ENCODE results near the gene DGKD.
"Not testable (repeated sequence)": the region's sequence is repeated elsewhere in the genome, so short reads cannot be mapped to it uniquely, and the experiment has no call there.

Gene DGKD

DNA sequence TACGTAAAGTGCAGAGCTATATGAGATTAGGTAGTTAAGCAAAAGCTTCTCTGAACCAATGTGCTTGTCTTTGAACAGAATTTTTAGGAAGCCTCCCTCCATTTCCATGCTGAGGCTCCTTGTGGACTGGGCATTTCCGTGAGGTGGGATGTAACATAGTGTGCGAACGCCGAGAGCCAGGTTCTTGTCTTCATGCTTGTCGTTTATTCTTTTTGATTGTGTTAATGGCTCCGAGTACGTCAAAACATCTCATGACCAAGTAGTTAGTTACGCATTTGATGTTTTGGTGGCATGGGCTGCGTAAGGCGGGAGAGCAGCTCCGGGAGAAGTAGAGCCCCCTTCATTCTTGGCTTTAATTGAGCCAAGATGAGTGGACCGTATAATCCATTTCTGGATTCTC, 32.9 kb downstream of the DGKD start:
- DNase-seq, result no peak

DNA sequence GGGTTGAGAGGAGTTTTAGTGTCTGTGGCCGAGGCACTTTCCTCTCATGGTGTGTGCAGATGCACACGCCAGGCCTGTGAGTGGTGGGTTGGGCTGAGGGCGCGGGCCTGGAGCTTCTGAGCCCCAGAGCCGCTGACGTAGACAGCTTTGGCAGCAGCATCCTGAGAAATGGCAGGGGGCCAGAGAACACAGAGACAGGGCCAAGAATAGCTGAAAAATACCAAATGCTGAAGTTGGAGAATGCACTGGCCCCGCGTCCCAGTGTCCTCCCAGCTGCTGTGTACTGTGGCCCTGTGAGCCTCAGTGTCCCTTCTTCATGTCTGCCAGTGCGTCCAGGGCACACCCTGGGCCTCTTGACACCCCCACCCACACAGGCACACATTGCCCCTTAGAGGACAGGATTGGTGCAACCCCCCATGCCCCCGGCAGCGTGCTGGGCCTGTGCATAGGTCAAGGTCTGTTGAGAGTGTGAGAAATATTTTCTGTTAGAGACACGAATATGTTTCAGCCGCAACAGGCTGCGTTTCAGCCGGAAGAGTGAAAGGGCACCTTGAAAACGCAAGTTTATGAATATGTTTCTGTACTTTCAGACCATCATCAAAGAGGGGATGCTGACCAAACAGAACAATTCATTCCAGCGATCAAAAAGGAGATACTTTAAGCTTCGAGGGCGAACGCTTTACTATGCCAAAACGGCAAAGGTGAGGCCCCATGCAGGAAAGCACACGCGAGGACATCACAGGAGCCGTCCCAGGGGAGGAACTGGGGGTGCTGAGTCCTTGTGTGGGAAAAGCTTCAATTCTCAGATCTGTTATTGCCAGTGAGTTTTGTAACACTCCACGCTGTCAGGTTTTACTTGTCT, 33.6 kb downstream of the DGKD start:
- no peak for DNase-seq

- no peak for DNase-seq
These were observed 35.4 kb downstream of the DGKD start for GRCh38 chr2:233389601-233390125.

- DNase-seq, result no peak
These were observed 41.4 kb downstream of the DGKD start for GRCh38 chr2:233395687-233396086.

GRCh38 chr2:233396726-233397665, 42.7 kb downstream of the DGKD start:
- not testable (repeated sequence) for DNase-seq

DNA sequence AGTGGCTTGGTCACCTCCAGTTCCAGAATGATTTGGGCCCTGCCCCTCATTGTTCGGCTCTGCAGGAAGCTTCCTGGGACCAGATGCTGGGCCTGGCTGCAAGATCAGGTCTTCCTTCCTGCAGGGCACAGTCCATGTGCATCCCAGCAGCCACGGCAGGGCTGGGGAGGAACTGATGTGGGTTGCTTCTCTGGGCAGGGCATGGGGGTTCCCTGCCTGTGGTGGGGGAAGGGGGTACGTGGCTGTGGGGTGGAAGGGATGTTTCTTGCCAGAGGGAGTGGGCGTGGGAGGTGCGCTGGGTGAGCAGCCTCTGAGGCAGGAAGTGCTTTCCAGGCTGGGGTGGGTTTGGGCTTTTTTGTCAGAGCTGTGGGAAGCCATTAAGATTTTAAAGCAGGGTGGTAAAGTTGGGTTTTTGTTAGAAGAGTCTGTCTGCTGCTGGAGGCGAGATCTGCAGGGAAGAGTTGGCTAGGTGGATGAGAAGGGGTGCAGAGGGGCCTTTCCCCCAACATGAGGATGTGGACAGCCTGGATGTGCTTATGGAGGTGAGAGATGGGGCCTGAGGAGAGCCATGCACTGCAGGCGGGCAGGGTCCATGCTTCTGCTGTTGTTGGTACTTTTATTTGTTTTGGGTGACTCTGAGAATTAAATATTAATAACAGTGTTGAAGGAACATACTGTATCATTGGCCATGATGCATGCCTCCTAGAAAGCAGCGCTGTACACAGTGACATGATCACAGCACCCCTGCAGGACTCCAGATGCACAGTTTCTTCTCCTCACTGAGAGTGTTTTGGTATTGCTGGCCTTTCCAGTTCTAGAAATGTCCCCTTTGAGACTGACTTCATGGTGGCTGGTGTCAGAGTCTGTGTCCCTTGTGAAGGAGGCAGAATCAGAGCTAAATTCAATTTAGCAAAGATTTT, 45.3 kb downstream of the DGKD start:
- no peak for DNase-seq

GRCh38 chr2:233400341-233400740, 46.0 kb downstream of the DGKD start:
- no peak for DNase-seq

- DNase-seq, result no peak
These were observed 46.7 kb downstream of the DGKD start for GRCh38 chr2:233400961-233401360.

DNA sequence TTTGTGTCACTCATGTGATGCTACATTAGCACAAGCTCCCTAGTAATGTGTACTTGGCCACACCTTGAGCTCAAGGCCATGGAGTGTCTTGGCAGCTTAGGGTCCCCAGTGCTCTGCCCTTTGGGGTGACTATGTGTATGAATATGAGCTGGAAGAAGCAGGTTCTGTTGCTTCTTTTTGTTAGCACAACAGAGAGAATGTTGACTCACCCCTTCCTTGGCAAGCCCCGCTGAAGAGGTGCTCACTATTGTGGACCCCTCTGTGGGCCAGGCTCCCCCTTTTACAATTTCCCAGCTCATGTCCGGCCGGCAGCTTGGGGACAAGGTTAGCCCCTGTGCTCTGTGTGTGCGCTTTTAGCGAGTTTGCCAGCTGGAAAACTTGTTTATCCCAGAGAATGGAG, 48.1 kb downstream of the DGKD start:
- DNase-seq, result no peak

- no peak for DNase-seq
These were observed 48.5 kb downstream of the DGKD start for GRCh38 chr2:233402789-233403188.

- no peak for DNase-seq
These were observed 49.9 kb downstream of the DGKD start for GRCh38 chr2:233404222-233404621.

- DNase-seq, result no peak
These were observed 52.6 kb downstream of the DGKD start for GRCh38 chr2:233406865-233407264.

GRCh38 chr2:233407771-233408181, 53.5 kb downstream of the DGKD start:
- no peak for DNase-seq

DNA sequence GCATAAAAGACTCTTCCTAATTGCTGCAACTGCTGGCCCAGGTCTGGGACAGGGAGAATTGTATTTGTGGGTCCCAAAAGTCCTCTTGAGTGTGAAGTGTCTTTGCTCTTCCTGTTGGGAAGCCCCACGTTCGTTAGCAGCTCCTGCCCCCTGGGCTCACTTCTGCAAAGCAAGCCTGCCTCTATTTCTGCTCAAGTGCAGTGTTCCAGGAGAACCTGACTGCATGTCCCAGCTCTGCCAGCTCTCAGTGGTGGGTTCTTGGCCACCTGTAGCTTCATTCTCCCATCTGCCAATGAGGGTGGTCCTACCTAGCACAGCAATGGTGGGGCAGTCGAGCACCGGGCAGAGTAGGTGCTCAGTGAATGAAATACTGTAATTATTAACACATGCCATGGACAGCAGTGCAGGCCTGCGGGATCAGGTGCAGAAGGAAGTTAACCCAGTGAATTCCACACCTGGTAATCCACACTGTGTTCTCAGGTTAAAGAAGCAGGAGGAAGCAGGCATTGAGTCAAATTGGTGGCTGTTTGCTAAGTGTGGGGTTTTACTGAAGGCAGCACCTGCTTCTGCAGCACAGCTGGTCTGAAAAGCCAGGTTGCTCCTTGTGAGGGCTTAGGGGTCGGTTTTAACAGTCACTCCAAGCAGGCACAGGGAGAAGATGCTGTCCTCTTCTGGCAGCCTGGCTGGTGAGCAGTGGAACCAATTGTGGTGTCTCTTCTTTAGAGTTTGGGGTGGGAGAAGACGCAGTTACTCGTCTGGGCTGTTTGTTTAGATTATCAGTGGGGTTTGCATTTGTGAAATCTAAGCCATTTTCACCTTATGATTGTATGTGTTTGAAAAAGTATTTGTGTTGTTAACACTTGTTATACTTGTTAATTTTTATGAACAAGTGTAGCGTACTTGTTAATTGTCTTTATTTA, 54.3 kb downstream of the DGKD start:
- DNase-seq, result peak; percentile 6

- no peak for DNase-seq
These were observed 55.1 kb downstream of the DGKD start for GRCh38 chr2:233409286-233409991.

- no peak for DNase-seq
These were observed 56.0 kb downstream of the DGKD start for GRCh38 chr2:233410196-233410760.

DNA sequence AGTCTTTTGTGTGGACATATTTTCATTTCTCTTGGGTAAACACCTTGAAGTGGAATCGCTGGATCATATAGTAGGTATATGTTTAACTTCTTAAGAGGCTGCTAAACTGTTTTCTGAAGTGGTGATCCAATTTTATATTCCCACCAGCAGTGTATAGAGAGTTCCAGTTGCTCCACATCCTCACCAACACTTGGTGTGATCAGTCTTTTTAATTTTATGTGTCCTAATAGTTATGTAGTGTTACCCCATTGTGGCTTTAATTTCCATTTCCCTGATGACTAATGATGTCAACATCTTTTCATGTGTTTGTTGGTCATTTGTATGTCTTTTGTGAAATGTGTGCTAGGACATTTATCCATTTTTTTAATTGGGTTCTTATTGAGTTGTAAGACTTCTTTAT, 56.9 kb downstream of the DGKD start:
- DNase-seq, result no peak

GRCh38 chr2:233412405-233412804, 58.1 kb downstream of the DGKD start:
- DNase-seq, result no peak

- no peak for DNase-seq
These were observed 58.8 kb downstream of the DGKD start for GRCh38 chr2:233413046-233413445.

GRCh38 chr2:233413559-233414272, 59.4 kb downstream of the DGKD start:
- DNase-seq, result no peak

All from NCI-H524 treated with DMSO at 0.1 percent for 48 hours (cell line).